ENCODE measurements around the gene HOXC5.
A peak's percentile ranks its signal among the peaks of the same experiment; 100 is the strongest.
"Not testable (repeated sequence)": the region's sequence is repeated elsewhere in the genome, so short reads cannot be mapped to it uniquely, and the experiment has no call there.

The HOXC5 gene

DNA sequence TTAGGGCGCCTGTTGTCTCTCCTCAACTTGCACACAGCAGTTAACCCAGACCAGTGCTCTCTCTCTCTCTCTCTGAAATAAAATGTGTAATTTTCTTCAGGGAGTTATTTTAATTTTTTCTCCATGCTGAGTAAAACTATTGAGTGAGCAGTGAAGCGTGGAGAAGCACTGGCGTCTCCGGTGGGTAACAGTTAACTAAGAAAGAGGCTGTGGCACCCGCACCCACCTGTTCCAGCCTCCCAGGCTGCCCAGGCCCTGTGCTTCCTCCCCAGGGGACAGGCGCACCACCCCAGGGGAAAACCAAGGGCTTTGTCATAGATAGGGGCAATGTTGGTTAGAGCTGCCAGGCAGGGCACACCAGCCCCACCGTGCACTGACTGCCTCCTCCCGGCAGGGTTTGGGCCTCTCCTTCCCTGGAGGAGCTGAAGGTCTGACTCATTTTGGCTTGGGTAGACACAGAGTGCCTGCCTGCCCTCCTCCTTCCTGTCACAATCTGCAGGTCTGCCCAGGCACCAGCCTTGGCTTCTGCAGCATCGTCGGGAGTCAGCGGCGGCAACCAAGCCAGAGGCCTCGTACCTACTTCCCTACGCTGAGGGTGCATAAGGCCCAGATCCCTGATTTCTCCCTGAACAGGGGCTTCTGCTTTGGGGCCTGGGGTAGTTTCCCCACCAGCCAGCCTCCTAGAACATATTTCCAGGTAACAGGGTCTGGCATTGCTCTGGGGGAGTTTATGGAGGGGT, 3.9 kb downstream of the HOXC5 start:
- H3K4me3 Mint-ChIP-seq = no peak overlapping the region
- ATAC-seq (ENCODE audit: low read depth) = peak; percentile 31
- H3K4me1 Mint-ChIP-seq = peaks cover 5% of the 10 kb centered on the region
- peaks cover 3% of the 10 kb centered on the region for H3K9me3 Mint-ChIP-seq
- H3K27me3 Mint-ChIP-seq = peaks cover 29% of the 10 kb centered on the region
- H3K36me3 Mint-ChIP-seq = no peaks in the 10 kb centered on the region
- no peak overlapping the region for H3K27ac Mint-ChIP-seq
- no peak for DNase-seq (ENCODE audit: low spot score in 2 of 2)

DNA sequence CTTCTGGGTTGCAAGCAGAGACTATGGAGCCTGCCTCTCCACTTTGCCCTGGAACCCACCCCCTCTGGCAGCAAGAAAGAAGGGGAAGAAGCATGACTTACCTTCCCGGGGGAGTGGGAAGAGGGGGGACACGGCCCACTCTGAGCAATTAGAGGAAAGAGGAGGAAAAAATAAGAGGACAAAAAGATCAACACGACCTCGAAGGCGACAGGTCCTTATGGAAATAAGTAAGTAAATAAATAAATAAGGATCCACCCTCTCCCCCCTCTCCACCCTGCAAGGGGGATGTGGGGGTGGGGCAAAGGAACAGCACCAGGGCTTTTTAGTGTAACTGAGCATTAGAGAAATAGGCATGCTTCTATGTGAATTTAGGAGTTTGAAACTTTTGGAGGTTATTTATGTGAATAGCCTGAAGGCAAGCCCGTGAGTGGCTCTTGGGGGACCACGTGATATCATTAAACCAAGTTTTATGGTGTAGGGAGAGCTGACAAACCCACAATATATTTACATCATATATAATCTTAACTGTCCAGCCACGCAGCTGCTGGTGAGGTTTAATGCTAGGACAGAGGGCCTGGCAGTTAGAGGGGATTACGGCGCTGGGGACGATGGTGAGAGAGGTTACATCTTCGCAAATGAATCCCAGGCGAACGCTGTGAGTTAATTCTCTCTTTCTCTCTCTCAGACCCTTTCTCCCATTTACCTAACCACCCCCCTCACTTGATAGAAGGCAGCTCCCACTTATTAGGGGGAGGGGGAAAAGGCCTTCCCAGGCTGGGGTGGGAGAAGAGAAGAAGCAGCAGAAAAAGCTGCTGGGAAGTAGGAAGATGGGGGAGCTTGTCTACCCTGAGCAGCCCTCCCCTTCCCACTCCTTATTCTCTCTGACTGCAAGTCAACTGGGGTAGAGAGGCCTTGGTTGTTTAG, 4.8 kb downstream of the HOXC5 start:
- peaks cover 3% of the 10 kb centered on the region for H3K9me3 Mint-ChIP-seq
- DNase-seq (ENCODE audit: low spot score in 2 of 2) (no peak), ATAC-seq (ENCODE audit: low read depth) (no peak)
- peaks cover 23% of the 10 kb centered on the region for H3K27me3 Mint-ChIP-seq
- H3K27ac Mint-ChIP-seq = no peak overlapping the region
- H3K4me1 Mint-ChIP-seq = peaks cover 5% of the 10 kb centered on the region
- H3K4me3 Mint-ChIP-seq = no peak overlapping the region
- H3K36me3 Mint-ChIP-seq = no peaks in the 10 kb centered on the region

DNA sequence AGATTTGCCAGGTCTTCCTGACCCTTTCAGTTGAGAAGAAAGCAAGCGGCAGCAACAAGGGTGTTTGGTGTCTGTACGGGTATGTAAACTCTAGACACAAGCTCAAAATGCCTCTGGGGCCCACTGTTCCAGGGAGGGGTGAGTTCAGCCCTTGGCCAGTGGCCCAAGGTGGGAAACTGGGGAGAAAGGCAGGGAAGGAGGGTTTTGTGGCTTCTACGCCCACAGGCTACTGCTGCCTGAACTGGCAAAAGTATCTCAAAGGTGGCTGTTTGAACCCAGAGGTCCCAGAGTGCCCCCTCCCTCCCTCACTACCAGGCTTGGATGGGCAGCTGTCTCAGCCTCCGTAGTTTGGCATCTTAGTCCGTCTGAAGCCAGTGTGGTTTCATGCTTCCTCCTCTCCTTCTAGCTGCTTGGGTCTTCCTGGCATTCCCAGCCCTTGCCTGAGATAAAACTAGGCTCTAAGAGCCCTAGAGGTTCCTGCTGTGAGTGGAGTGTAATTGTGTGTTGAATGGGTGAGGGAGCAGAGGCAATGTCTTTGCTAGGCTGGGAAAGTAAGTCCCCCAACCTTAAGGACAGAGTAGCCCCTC, 5.5 kb downstream of the HOXC5 start:
- H3K36me3 Mint-ChIP-seq = no peaks in the 10 kb centered on the region
- DNase-seq (ENCODE audit: low spot score in 2 of 2) (no peak), ATAC-seq (ENCODE audit: low read depth) (no peak)
- H3K4me1 Mint-ChIP-seq = peaks cover 3% of the 10 kb centered on the region
- no peak overlapping the region for H3K4me3 Mint-ChIP-seq
- H3K27ac Mint-ChIP-seq = no peak overlapping the region
- peaks cover 22% of the 10 kb centered on the region for H3K27me3 Mint-ChIP-seq
- H3K9me3 Mint-ChIP-seq = no peaks in the 10 kb centered on the region

DNA sequence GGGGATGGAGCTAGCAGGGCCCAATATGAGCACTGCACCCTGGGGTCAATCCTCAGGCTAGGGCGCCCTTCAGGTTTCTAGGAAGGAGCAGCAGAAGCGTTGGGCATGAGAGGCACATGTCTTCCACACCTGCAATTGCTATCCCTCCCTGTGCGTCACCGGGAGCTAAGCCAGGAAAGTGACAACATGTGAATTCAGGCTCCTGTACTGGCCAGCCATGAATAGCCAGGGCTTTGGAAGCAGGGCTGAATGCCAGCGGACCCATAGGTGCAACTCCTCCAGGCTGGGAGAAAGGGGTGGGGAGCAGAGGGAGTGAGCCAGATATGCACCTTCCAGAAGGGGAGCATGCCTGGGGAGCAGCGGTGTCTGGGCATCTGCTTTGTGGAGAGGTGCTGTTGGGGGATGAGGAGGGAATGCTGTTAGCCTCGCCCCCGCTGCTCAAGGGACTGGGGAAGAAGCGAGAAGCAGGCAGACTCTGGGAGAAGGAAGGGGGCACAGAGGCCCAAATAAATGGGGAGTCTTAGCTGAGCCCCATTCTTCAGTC, 6.1 kb downstream of the HOXC5 start:
- Mint-ChIP-seq H3K27ac (no peak overlapping the region), H3K9me3 (no peaks in the 10 kb centered on the region), H3K27me3 (peaks cover 24% of the 10 kb centered on the region), H3K36me3 (no peaks in the 10 kb centered on the region), H3K4me1 (no peaks in the 10 kb centered on the region), H3K4me3 (no peak overlapping the region)
- DNase-seq (ENCODE audit: low spot score in 2 of 2) (no peak), ATAC-seq (ENCODE audit: low read depth) (no peak)

DNA sequence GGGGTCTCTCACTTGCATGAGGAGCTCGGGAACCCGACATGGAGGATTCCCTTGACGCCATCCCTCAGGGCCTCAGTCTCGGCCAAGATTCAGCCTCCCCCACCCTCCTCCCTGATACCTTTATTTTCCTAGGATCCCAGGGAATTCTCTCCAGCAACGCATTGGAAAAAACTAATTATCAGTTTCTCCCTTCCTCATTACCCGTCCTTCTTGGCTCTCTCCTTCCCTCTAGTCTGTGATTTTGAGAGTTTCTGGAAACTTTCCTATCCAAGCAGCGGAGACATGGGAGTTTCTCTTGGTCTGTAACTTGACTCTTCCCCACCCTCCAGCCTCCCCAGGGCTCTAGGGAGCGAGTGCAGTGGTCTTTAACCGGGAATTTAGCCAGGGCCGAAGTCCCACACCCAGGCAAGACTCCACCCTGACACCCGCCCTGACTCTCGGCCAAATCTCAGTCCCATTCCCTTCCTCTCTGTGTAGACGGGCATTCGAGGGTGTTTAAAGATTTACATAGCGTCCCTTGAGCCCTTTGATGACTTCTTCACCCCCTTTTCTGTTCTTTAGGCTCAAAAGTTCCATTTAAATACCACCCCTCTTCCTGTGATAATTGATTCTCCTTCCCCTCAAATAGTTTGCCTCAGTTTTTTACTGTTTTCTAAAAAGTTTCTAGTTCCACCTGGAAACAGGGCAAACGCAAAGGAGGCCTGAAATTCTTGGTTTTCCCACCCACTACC, 6.7 kb downstream of the HOXC5 start:
- no peaks in the 10 kb centered on the region for H3K4me1 Mint-ChIP-seq
- DNase-seq (ENCODE audit: low spot score in 2 of 2) = no peak
- H3K27me3 Mint-ChIP-seq = peaks cover 22% of the 10 kb centered on the region
- no peaks in the 10 kb centered on the region for H3K36me3 Mint-ChIP-seq
- no peak overlapping the region for H3K27ac Mint-ChIP-seq
- no peaks in the 10 kb centered on the region for H3K9me3 Mint-ChIP-seq
- H3K4me3 Mint-ChIP-seq = no peak overlapping the region
- ATAC-seq (ENCODE audit: low read depth) = no peak

DNA sequence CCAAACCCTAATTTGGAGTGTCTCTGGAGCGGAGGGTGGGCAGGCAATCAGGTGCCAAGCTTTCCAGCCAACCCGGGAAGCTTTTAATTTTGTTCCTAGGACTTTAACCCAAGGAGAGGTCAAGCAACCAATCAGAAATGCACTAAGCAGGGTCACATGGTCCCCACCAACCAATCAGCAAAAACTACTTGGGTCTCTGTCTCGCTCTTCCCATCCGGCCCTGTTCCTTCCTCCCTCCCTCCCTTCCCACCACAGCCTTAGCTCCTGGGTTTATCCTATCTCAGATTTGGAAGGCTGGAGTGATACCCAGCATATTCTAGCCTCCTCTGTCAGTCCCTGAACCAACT, 7.3 kb downstream of the HOXC5 start:
- Mint-ChIP-seq H3K27me3 (peaks cover 22% of the 10 kb centered on the region), H3K9me3 (no peaks in the 10 kb centered on the region), H3K4me1 (no peaks in the 10 kb centered on the region), H3K36me3 (no peaks in the 10 kb centered on the region), H3K4me3 (no peak overlapping the region), H3K27ac (no peak overlapping the region)
- no peak for DNase-seq (ENCODE audit: low spot score in 2 of 2)
- no peak for ATAC-seq (ENCODE audit: low read depth)

DNA sequence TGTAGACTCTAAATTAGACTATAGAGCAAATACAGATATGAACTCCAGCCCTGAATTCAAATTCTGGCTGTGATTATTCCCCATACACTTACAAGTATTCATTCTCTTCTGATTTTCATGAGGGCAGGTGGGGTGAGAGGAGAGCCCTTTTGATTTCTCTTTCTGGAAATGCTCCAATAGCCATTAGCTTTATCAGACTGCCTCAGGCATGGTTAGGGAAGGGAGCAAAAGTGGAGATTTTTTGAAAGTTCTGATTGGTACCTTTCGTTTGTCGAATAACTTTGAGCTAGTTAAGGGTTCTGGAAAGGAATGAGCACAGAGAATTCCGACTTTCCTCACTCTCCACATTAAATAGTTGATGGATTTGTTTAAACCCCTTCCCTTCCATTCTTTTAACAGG, 7.8 kb downstream of the HOXC5 start:
- H3K4me3 Mint-ChIP-seq = no peak overlapping the region
- no peak for ATAC-seq (ENCODE audit: low read depth)

DNA sequence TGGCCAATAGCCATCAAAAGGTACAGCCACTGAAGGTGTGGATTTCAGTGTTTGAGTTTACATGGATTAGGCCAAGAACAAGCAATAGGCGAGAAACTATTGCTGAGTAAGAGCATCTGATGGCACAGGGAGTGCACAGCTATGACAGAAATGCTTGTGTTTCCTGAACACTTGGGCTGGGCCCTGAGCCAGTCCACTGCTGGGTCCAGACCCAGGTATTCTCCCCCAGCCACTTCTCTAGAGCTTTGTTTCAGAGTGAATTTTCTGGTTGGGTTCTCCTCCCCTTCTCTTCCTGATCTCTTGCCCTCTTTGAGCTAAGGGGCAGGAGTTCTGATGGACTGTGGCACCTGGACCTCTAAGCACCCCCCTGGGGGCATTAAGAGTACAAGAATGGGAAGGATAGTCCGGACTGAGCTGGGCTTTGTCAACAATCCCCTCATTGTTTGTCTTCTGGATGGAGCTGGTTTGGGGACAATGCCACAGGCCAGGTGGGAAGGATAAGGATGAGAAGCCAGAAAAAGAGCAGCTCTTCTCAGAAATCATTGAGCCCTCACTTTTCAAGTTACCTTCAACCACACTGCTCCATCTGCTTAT, 8.3 kb downstream of the HOXC5 start:
- Mint-ChIP-seq H3K4me3 (no peak overlapping the region), H3K9me3 (no peaks in the 10 kb centered on the region), H3K4me1 (no peaks in the 10 kb centered on the region), H3K36me3 (no peaks in the 10 kb centered on the region), H3K27me3 (peaks cover 18% of the 10 kb centered on the region), H3K27ac (no peak overlapping the region)
- DNase-seq (ENCODE audit: low spot score in 2 of 2) (no peak), ATAC-seq (ENCODE audit: low read depth) (no peak)

More for the DNA sequence above, 7.8 kb downstream of the HOXC5 start:
- Mint-ChIP-seq H3K27ac (no peak overlapping the region), H3K9me3 (no peaks in the 10 kb centered on the region), H3K36me3 (no peaks in the 10 kb centered on the region), H3K27me3 (peaks cover 21% of the 10 kb centered on the region), H3K4me1 (no peaks in the 10 kb centered on the region)
- no peak for DNase-seq (ENCODE audit: low spot score in 2 of 2)

DNA sequence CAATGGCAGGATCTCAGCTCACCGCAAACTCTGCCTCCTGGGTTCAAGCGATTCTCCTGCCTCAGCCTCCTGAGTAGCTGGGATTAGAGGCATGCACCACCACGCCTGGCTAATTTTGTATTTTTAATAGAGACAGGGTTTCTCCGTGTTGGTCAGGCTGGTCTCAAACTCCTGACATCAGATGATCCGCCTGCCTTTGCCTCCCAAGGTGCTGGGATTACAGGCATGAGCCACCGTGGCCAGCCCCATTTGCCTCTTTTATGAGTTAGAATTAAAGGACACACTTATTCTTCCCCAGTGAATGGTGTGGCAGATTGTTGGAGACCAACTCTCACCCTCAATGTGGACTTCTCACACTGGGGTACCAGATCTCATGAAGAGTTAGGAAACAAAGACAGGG, 9.2 kb downstream of the HOXC5 start:
- not testable (repeated sequence) for H3K27ac Mint-ChIP-seq; H3K9me3 Mint-ChIP-seq; H3K4me3 Mint-ChIP-seq; H3K36me3 Mint-ChIP-seq; ATAC-seq (ENCODE audit: low read depth); H3K4me1 Mint-ChIP-seq; DNase-seq (ENCODE audit: low spot score in 2 of 2)
- peaks cover 23% of the 10 kb centered on the region for H3K27me3 Mint-ChIP-seq

DNA sequence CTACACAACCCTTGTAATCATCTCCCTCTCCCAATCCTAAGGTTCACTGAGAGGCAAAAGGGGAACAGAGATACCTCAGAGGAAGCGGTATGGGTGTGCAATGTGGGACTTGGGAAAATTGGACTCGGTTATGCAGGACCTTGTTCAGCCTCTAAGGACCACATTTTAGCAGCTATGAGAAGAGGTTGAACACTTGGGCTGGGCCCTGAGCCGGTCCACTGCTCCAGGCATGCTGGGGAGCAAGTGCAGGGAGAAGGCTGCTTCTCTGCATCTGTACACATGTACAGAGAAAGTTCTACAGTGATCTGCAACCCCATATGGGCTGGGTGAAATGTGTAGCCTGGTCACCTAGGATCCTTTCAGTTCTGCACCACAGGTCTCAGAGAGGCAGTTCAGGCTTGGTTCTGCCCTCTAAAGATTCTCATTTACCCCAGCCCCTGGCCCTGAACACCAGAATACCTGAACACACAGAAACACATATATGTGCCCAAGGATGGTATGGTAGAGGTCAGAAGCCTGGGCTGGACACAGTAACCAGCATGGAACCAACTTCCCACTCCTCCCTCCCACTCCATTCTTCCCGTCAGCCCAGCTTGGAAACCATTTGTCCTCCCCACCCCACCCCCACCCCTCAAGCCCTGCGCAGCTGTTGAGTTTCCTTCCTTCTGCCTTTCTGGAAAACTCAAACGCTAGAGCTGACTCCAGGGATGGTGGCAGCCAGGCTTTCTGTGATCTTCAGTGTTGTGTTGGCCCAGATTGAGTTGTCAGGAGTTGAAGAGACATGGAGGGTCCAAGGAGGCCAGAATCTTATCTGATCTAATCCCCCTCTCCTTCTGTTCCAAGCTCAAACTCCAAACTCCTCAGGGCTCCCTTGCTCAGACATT, 10.4 kb downstream of the HOXC5 start:
- H3K27ac Mint-ChIP-seq = no peak overlapping the region
- no peak for ATAC-seq (ENCODE audit: low read depth)
- no peak for DNase-seq (ENCODE audit: low spot score in 2 of 2)
- no peaks in the 10 kb centered on the region for H3K9me3 Mint-ChIP-seq
- no peak overlapping the region for H3K4me3 Mint-ChIP-seq
- peaks cover 27% of the 10 kb centered on the region for H3K27me3 Mint-ChIP-seq
- no peaks in the 10 kb centered on the region for H3K36me3 Mint-ChIP-seq
- peaks cover 7% of the 10 kb centered on the region for H3K4me1 Mint-ChIP-seq

DNA sequence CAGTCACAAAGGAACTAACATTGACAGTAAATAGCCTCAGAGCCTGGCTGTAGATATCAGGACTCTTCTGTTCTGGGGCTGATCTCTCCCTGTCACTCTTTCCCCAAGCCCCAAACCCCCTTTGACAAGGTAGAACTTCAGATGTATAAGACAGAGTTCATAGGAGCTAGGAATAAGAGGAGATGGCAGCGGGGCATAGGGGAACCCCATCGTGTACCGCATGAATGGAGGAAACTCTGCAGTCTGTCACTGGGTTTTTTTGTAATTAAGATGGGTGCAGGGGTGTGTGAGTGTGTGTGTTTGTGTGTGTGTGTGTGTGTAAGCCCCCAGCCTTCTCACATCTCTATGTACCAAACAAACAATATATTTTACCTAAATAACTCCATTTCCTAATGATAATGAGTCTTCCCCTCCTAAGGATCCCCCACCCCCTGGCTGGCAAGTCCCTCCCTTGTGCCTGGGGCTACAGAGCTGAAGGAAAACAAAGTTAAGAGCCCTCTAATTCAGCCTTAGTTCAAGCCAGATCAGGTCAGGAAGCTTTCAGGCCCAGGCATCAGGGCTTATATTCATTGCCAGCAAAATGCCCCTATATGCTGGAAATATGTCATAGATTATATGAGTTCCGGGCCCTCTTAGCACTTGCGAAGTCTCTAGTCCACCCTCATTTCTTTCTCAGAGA, 11.7 kb downstream of the HOXC5 start:
- DNase-seq (ENCODE audit: low spot score in 2 of 2) (no peak), ATAC-seq (ENCODE audit: low read depth) (peak; percentile 34)
- H3K9me3 Mint-ChIP-seq = no peaks in the 10 kb centered on the region
- H3K27ac Mint-ChIP-seq = no peak overlapping the region
- peaks cover 20% of the 10 kb centered on the region for H3K27me3 Mint-ChIP-seq
- no peak overlapping the region for H3K4me3 Mint-ChIP-seq
- peaks cover 7% of the 10 kb centered on the region for H3K4me1 Mint-ChIP-seq
- H3K36me3 Mint-ChIP-seq = no peaks in the 10 kb centered on the region

DNA sequence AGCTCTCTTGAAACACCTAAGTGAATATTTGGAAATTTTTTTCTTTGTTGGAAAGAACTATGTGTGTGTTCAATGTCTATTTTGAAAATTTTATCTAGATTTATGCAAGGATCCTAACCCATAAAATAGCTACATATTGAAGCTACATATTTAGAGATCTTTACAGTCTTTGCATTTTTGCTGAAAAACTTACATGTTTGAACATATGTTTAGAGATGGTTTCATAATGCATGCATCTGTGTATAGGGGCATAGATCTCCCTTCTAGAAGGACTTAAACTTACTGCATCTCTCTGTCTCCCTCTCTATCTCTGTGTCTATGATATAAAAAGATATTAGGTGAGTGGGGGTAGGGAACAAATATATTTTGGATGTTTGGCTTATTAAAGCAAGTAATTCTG, 12.6 kb downstream of the HOXC5 start:
- Mint-ChIP-seq H3K4me3 (no peak overlapping the region), H3K27ac (no peak overlapping the region), H3K27me3 (peaks cover 22% of the 10 kb centered on the region), H3K36me3 (no peaks in the 10 kb centered on the region), H3K4me1 (peaks cover 12% of the 10 kb centered on the region), H3K9me3 (no peaks in the 10 kb centered on the region)
- DNase-seq (ENCODE audit: low spot score in 2 of 2) (no peak), ATAC-seq (ENCODE audit: low read depth) (no peak)

Measured in memory B cell (primary cell).